Lower leg skin (tissue), 3 donors: ENCODE data around the gene RAB17.

Experiments
- POLR2A ChIP-seq, 2 donors: fragments of 450-650 bp; IDR thresholded peaks; one replicate each; pipeline ENCODE4 v1.6.1; 2016 to 2017; ENCODE audit warnings: antibody characterized with exemption in 2 of 2, mild to moderate bottlenecking in 1 of 2, moderate library complexity in 1 of 2
- TF ChIP-seq, protein P1 (sequence below), 3 donors: fragments of 450-650 bp; IDR thresholded peaks; one replicate each; pipeline ENCODE4 v1.5.1; 2016; ENCODE audit warnings: antibody characterized with exemption in 3 of 3, mild to moderate bottlenecking in 3 of 3, moderate library complexity in 2 of 3

DNA sequence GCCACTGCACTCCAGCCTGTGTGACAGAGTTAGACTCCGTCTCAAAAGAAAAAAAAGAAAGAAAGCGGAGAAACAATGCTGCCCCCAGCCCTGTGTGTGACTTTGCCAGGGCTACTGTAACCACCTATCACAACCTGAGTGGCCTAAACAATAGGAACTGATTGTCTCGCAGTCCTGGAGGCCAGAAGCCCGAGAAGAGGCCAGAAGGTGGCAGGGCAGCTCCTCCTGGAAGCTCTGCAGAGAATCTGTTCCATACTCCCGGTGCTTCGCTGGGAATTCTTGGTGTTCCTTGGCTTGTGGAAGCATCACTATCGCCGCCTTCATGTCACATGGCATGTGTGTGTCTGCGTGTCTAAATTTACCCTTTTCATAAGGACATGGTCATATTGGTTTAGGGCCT is 14.4 kb upstream of the RAB17 start:
- TF ChIP-seq, protein P1, sequence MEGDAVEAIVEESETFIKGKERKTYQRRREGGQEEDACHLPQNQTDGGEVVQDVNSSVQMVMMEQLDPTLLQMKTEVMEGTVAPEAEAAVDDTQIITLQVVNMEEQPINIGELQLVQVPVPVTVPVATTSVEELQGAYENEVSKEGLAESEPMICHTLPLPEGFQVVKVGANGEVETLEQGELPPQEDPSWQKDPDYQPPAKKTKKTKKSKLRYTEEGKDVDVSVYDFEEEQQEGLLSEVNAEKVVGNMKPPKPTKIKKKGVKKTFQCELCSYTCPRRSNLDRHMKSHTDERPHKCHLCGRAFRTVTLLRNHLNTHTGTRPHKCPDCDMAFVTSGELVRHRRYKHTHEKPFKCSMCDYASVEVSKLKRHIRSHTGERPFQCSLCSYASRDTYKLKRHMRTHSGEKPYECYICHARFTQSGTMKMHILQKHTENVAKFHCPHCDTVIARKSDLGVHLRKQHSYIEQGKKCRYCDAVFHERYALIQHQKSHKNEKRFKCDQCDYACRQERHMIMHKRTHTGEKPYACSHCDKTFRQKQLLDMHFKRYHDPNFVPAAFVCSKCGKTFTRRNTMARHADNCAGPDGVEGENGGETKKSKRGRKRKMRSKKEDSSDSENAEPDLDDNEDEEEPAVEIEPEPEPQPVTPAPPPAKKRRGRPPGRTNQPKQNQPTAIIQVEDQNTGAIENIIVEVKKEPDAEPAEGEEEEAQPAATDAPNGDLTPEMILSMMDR (IDR thresholded peaks at IDR 0.05) = no peak
- no peak for TF ChIP-seq POLR2A (IDR thresholded peaks at IDR 0.05)
